Epithelial cell of esophagus (primary cell): Measurements from ENCODE around the gene FTCDNL1.

ENCODE experiments used
- DNase-seq: peaks from one replicate; pipeline ENCODE4 v3.0.0; 2010; ENCODE audit warnings: low read depth
- H3K4me3 ChIP-seq: 2 replicates; pipeline ENCODE4 v1.5.1; 2011; ENCODE audit warnings: mild to moderate bottlenecking, low read length, control low read depth
- TF ChIP-seq, protein P1 (sequence below): IDR thresholded peaks from 2 replicates; pipeline ENCODE4 v1.5.1; 2011; ENCODE audit warnings: low read depth, mild to moderate bottlenecking, low read length, control low read depth, inconsistent platforms; ENCODE audit not compliant: insufficient read depth; ENCODE audit errors: missing control alignments

The FTCDNL1 gene

DNA sequence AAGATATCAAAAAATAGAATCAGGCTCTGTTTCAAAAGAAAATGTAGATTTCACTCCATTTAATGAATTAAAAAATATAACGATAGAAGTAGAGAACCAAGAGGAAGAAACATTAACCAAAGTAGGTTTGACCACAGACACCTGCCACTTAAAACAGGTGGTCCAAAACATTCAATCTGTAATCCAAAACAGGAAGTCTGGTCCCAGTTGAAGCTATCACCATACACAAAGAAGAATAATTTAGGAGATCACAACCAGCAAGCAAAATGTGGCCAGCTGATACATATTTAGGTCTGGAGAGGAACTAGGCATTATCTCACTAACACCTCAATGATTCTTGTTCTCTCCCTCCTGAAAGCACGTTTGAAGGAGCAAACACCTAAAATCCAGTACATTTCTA is 73.1 kb downstream of the FTCDNL1 start:
- no peak for DNase-seq
- H3K4me3 ChIP-seq, result no peak overlapping the region
- TF ChIP-seq, protein P1, sequence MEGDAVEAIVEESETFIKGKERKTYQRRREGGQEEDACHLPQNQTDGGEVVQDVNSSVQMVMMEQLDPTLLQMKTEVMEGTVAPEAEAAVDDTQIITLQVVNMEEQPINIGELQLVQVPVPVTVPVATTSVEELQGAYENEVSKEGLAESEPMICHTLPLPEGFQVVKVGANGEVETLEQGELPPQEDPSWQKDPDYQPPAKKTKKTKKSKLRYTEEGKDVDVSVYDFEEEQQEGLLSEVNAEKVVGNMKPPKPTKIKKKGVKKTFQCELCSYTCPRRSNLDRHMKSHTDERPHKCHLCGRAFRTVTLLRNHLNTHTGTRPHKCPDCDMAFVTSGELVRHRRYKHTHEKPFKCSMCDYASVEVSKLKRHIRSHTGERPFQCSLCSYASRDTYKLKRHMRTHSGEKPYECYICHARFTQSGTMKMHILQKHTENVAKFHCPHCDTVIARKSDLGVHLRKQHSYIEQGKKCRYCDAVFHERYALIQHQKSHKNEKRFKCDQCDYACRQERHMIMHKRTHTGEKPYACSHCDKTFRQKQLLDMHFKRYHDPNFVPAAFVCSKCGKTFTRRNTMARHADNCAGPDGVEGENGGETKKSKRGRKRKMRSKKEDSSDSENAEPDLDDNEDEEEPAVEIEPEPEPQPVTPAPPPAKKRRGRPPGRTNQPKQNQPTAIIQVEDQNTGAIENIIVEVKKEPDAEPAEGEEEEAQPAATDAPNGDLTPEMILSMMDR, result no peak

DNA sequence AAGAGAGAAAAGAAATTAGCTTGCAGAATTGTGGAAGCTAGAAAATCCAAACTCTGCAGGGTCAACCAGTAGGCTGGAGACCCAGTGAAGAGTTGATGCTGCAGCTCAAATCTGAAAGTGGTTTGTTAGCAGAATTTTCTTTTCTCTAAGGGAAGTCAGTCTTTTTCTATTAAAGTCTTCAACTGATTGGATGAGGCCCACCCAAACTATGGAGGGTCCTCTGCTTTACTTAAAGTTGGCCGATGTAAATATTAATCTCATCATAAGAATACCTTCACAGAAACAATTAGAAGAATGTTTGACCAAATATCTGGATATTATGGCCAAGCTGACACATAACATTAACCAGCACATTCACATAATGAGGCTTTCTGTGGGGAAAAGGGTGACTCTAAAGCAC is 73.7 kb downstream of the FTCDNL1 start:
- DNase-seq, result no peak
- no peak overlapping the region for H3K4me3 ChIP-seq
- TF ChIP-seq, protein P1, result no peak

DNA sequence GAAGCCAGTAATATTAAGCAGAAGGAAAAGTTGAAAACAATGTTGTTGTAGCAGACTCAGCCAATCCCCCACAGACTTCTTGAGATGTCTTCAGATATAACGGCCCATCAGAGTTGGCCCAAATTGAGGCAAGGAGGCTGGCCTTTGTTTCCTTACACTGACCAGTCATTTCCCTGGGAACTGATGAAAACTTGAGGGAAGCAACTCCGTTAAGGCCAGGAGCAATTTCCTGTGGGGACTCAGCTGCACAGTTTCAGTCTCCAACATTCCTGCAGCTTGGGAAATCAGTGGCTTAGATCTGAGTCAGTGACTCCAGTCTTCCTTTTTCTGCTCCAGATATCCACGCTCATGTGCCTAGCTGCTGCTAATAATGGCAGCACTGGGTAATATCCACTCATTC is 75.7 kb downstream of the FTCDNL1 start:
- no peak for DNase-seq
- TF ChIP-seq, protein P1, result no peak
- H3K4me3 ChIP-seq, result no peak overlapping the region

DNA sequence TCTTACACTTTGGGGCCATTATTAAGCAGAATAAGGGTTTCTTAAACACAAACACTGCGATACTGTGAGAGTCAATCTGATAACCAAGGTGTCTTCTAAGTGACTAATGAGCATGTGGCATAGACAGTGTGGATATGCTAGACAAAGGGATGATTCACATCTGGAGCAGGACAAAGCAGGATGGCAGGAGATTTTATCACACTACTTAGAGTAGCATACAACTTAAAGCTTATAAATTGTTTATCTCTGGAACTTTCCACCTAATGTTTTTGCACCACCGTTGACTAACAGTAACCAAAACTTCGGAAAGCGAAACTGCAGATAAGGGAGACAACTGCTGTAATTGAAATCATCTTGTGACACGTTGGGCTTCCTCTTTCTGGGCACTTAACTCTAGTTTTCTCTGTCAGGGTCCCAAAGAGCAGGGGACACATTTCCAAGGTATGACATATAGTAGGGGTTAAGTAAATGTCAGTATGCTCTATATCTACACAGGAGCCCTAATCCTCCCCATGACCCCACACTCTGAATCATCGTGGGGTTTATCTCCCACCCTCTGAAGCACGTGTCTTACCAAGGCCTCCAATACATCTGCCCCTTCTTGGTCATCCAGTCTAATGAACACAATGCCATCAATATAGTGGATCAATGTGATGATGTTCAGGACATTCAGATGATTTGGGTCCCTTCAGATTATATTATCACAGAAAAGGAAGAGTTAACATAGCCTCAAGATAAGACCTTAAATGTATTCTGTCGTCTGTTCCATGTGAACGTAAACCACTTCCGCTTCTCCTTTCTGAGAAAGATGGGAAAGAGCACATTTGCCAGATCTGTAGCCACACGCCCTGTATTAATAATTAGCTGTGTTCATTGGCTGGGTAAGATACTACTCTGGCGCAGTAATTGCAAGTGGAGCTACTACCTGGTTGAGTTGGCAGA is 78.7 kb downstream of the FTCDNL1 start:
- TF ChIP-seq, protein P1, result no peak
- DNase-seq, result peak; percentile 28
- H3K4me3 ChIP-seq, result no peak overlapping the region

DNA sequence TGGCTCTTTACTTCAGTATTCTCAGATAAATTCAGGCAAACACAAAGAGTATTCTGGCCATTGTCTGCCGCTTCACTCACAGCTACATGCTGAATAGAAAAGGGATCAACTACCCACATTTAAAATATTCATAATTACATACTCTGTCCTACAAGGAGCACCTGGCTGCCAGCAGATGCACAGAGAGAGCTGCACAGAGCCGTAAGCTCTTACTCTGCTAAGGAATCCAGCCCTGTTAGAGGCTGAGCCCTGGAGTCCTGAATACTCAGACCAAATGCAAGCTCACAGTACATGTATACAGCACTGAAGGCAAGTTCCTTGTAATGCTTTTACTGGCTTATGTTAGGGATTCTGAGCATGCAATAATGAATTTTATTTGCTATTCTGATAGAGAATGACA is 80.3 kb downstream of the FTCDNL1 start:
- H3K4me3 ChIP-seq, result no peak overlapping the region
- TF ChIP-seq, protein P1, result no peak
- DNase-seq, result no peak

DNA sequence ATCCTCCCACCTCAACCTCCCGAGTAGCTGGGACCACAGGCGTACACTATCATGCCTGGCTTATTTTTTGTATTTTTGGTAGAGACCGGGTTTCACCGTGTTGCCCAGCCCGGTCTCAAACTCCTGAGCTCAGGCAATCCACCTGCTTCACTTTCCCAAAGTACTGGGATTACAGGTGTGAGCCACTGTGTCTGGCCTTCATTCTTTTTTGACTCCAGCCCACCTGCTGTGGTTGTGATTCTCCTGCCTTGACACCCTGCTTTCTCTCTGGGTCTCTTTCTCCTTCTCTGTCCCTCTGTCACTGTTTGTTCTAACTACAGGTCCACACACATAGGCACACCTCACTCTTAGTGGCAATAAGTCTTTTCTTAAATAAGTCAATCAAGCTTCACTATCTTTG is 85.3 kb downstream of the FTCDNL1 start:
- TF ChIP-seq, protein P1, result no peak
- H3K4me3 ChIP-seq, result no peak overlapping the region
- DNase-seq, result no peak
